Psoas muscle (tissue), 8 donors: ENCODE results near the gene NOL11. TPM values are rescaled to one million over a fixed set of nuclear protein-coding genes. Genes with fewer than 3 reads are reported as not detected.

ENCODE experiments used
- ATAC-seq, 4 donors: fragments of 200-7000 bp; cut with Tn5 transposase; one replicate each; pipeline ENCODE4 v1.9.1; 2020; ENCODE audit warnings: moderate library complexity in 3 of 4, mild to moderate bottlenecking in 2 of 4
- DNase-seq, 2 donors: peaks; one replicate each; pipeline ENCODE4 v3.0.0-alpha.2; 2020
- H3K27ac ChIP-seq: fragments of 200-600 bp; one replicate; pipeline ENCODE4 v1.8.0; 2022
- H3K27me3 ChIP-seq, 3 donors: fragments of 200-600 bp in 1 of 3; one replicate each; pipeline versions ENCODE4 v1.6.1 to v1.8.0; 2013 to 2022; ENCODE audit warnings: low read length in 2 of 3, mild to moderate bottlenecking in 2 of 3, moderate library complexity in 1 of 3; ENCODE audit not compliant: insufficient read depth in 3 of 3
- H3K36me3 ChIP-seq, 2 donors: fragments of 200-600 bp in 1 of 2; one replicate each; pipeline versions ENCODE4 v1.6.1 to v1.8.0; 2013 to 2022; ENCODE audit warnings: low read depth in 1 of 2, mild to moderate bottlenecking in 1 of 2, moderate library complexity in 1 of 2; ENCODE audit not compliant: insufficient read depth in 1 of 2
- H3K4me1 ChIP-seq: fragments of 200-600 bp; one replicate; pipeline ENCODE4 v1.8.0; 2022
- H3K4me3 ChIP-seq: fragments of 200-600 bp; one replicate; pipeline ENCODE4 v1.8.0; 2022; ENCODE audit warnings: mild to moderate bottlenecking
- H3K9me3 ChIP-seq: fragments of 200-600 bp; one replicate; pipeline ENCODE4 v1.8.0; 2022
- WGBS, 3 donors: extraction: QIAGEN DNeasy Blood & Tissue Kit; methylation state at CpG; one replicate each; pipeline versions ENCODE4 v1.1.6 to v1.1.7; 2013; 5-methylcytosine and 5-hydroxymethylcytosine counted together
- intact Hi-C, 2 donors: fragments of 100-400 bp; cut with DNase I; formaldehyde crosslinking; loops; one replicate each; pipeline versions ENCODE4 v1.11.0 to v1.14.2; 2022
- polyA plus RNA-seq, 3 donors: library from polyadenylated mRNA; stranded (reverse); fragments of 200-250 nt; gene quantifications; one replicate each; pipeline ENCODE4 v1.2.3, GENCODE V29; 2013
- total RNA-seq, 4 donors: library from RNA; stranded (reverse); fragmentation: NEBNext Ultra II Directional in 2 of 4; extraction: Animal tissue kit (Norgen Biotek cat#: 25700) in 2 of 4; gene quantifications; one replicate each; pipeline versions ENCODE4 v1.2.1 to v1.2.4, GENCODE V29; 2021 to 2023
- TF ChIP-seq, protein P1 (sequence below): fragments of 200-600 bp; IDR thresholded peaks from one replicate; pipeline ENCODE4 v1.8.0; 2022; ENCODE audit warnings: antibody characterized with exemption
- donor health status: healthy with polysubstance abuse.
- donor health status: DM: no; HTN: no; CAD: no; lungs with moderate emphysema.
- donor health status: Bipolar disorder and iron deficiency.
- donor health status: healthy.
- donor health status: DM: yes; HTN: yes; CAD: no.
- donor health status: DM: no; HTN: no; CAD: no.
- donor health status: DM: no; HTN: no; CAD: no.
- donor health status: DM: yes; HTN: yes; CAD: no.

NOL11 gene
- total and polyA plus RNA-seq, 7 donors: 29.9 to 53.6 (median 33.5) TPM

DNA sequence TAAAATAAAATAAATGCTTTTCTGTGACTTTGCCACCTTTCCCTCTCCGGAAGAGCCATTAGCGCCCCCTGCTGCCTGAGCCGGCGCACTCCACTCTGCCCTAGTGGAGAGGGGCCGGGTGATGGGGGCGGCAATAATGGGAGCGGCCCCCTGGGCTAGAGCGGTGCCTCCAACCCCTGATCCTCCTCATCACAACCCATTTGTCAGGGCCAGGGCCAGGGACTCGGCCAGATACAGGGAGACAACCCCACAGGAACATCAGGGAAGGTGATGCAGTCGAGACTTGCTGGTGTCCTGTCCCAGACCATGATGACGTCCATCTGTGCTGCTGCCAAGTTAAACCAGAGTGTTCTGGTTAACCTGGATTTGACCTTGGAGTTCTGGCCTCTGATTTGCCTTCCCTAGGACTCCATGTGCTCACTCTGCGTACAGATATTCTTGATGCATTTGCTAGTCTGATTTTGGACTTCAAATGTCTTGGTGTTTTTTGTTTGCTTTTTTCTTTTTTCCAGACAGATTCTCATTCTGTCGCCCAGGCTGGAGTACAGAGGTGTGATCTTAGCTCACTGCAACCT is 61.4 kb downstream of the NOL11 start:
- 22 to 29% (median 24%) methylated on average over 13 of the region's 13 CpGs for WGBS, 3 donors
- H3K27me3 ChIP-seq: no peaks in the 10 kb centered on the region
- intact Hi-C loops: no loop called here
- no peak overlapping the region for H3K27ac ChIP-seq
- no peaks in the 10 kb centered on the region for H3K9me3 ChIP-seq
- DNase-seq (peak; percentile 21 to 60), ATAC-seq (peak in 3 of 4 donors; percentile 26 to 55 (median 42))
- no peaks in the 10 kb centered on the region for H3K4me1 ChIP-seq
- no peak overlapping the region for H3K4me3 ChIP-seq
- no peaks in the 10 kb centered on the region for H3K36me3 ChIP-seq
- TF ChIP-seq, protein P1, sequence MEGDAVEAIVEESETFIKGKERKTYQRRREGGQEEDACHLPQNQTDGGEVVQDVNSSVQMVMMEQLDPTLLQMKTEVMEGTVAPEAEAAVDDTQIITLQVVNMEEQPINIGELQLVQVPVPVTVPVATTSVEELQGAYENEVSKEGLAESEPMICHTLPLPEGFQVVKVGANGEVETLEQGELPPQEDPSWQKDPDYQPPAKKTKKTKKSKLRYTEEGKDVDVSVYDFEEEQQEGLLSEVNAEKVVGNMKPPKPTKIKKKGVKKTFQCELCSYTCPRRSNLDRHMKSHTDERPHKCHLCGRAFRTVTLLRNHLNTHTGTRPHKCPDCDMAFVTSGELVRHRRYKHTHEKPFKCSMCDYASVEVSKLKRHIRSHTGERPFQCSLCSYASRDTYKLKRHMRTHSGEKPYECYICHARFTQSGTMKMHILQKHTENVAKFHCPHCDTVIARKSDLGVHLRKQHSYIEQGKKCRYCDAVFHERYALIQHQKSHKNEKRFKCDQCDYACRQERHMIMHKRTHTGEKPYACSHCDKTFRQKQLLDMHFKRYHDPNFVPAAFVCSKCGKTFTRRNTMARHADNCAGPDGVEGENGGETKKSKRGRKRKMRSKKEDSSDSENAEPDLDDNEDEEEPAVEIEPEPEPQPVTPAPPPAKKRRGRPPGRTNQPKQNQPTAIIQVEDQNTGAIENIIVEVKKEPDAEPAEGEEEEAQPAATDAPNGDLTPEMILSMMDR: no peak

DNA sequence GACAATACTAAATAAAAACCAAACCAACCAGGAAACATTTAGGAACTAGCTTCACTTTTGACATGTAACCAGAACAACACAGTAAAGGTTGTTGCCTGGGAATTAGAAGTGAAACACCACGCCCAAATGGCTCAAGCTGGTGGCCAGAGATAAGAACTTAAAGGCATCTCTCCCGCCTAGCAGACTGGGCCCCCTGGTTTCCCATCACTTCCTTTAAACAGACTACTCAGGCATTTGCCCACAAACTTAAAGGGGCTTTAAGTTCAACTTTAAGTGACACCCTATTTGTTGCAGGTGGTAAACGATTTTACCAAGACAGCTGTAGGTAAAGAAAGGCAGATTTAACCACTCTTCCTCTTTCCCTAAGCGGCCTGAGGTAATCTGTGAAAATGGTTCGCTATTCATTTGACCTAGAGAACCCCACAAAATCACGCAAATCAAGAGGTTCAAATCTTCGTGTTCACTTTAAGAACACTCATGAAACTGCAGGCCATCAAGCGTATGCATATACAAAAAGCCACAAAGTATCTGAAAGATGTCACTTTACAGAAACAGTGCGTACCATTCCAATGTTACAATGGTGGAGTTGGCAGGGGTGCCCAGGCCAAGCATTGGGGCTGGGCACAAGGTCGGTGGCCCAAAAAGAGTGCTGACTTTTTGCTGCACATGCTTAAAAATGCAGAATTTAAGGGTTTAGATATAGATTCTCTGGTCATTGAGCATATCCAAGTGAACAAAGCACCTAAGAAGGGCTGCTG is 66.8 kb downstream of the NOL11 start:
- ATAC-seq (no peak), DNase-seq (no peak)
- H3K9me3 ChIP-seq: no peaks in the 10 kb centered on the region
- H3K27ac ChIP-seq: no peak overlapping the region
- H3K4me1 ChIP-seq: no peaks in the 10 kb centered on the region
- intact Hi-C loops: no loop called here
- WGBS, 3 donors: 75 to 77% (median 76%) methylated on average over 10 of the region's 10 CpGs
- no peak overlapping the region for H3K4me3 ChIP-seq
- no peaks in the 10 kb centered on the region for H3K36me3 ChIP-seq
- H3K27me3 ChIP-seq: no peaks in the 10 kb centered on the region
- TF ChIP-seq, protein P1: no peak

DNA sequence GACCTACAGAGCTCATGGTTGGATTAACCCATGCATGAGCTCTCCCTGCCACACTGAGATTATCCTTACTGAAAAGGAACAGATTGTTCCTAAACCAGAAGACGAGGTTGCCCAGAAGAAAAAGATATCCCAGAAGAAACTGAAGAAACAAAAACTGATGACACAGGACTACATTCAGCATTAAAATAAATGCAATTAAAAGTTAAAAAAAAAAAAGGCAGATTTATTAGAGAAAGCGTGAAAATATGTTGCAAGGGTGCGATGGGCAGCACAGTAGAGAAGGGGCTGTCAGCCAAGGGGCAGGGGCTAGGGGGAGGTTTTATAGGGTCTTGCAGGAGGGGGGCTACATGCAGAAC is 67.4 kb downstream of the NOL11 start:
- intact Hi-C loops: no loop called here
- Histone ChIP-seq H3K27me3 (no peaks in the 10 kb centered on the region), H3K36me3 (no peaks in the 10 kb centered on the region), H3K4me3 (no peak overlapping the region), H3K9me3 (no peaks in the 10 kb centered on the region), H3K4me1 (no peaks in the 10 kb centered on the region), H3K27ac (no peak overlapping the region)
- TF ChIP-seq, protein P1: no peak
- DNase-seq (no peak), ATAC-seq (no peak)
- WGBS, 3 donors: 86 to 89% (median 89%) methylated on average over 3 of the region's 3 CpGs

DNA sequence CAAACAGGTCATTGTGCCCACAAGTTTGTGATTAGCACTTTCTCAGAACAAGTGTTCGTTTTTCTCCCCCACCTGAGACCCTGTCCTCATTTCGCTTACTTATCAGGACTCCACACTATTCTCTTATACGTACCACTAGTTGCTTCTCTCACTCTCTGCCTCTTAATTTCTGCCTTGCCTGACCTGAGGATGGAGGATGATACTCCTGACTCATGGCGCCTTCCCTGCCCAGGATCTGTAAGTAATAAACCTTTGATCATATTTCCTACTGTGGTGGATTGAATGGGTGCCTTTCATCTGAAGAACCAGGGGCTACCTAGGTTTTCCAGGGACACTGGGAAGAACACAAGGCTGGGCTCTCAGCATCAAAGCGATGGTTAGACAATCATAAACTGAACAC is 67.8 kb downstream of the NOL11 start:
- no peaks in the 10 kb centered on the region for H3K4me1 ChIP-seq
- no peak overlapping the region for H3K4me3 ChIP-seq
- intact Hi-C loops: no loop called here
- 87 to 91% (median 91%) methylated on average over 5 of the region's 5 CpGs for WGBS, 3 donors
- TF ChIP-seq, protein P1: no peak
- no peaks in the 10 kb centered on the region for H3K9me3 ChIP-seq
- ATAC-seq: no peak
- no peak overlapping the region for H3K27ac ChIP-seq
- H3K36me3 ChIP-seq: no peaks in the 10 kb centered on the region
- no peaks in the 10 kb centered on the region for H3K27me3 ChIP-seq
- no peak for DNase-seq

Other genes starting within 250 kb of the NOL11 start
- 10 to 100 TPM; 48.0 to 60.9 (median 55.0) TPM for gene BPTF, start 107.6 kb downstream of the NOL11 start, total RNA-seq
- 10 to 100 TPM in 2 of 3 donors, 1 to 10 TPM in 1; 10.0 to 24.6 (median 11.7) TPM for gene BPTF, start 107.6 kb downstream of the NOL11 start, polyA plus RNA-seq